Medulla oblongata (tissue), 1 donor: Measurements from ENCODE around the gene SETD4.

ENCODE experiments used
- DNase-seq: peaks from one replicate; pipeline ENCODE4 v3.0.0-alpha.2; 2015; ENCODE audit errors: extremely low spot score

The SETD4 gene

DNA sequence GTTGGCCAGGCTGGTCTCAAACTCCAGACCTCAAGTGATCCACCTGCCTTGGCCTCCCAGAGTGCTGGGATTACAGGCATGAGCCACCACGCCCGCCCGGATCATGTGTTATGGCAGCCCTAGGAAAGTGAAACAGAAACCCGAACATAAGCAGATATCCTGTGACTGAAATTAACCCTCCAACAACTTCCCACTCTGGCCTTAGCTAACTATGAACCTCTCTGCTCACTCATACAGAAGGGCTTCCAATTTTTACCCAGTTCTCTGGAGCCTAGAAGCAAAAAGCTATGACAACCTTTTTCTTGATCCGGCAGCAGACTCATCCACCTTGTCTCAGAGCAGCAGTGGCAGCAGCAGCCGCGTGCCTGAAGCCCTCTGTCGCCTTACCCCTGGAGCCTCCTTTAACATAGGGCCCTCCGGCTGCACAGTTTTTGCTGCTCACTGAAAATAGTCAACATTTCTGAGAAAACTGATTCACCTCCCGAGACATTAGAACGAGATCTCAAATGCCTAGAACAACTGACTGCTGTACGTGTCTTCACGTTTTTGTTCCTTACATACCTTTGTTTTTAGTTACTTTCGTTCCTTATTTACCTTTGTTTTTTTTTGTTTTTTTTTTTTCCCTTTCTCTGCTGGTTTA is 18.8 kb upstream of the SETD4 start:
- no peak for DNase-seq

DNA sequence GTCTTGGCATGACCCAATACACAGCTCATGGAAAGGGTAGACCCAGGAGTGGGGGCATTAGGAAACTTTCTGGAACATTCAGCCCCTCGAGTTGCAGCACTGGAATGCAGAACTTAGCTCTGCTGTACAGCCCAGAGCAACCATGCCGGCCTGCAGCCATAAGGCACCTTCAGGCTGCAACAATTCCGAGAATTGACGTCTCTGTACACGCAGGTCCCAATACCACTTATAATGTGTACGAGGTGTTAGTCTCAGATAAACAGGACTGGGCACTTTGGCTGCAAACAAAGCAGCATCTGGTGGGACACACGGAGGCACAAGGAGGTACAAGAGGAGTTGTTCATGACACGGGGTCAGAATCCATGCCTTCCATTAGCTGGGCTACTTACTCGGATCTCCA is 17.4 kb upstream of the SETD4 start:
- DNase-seq, result no peak

DNA sequence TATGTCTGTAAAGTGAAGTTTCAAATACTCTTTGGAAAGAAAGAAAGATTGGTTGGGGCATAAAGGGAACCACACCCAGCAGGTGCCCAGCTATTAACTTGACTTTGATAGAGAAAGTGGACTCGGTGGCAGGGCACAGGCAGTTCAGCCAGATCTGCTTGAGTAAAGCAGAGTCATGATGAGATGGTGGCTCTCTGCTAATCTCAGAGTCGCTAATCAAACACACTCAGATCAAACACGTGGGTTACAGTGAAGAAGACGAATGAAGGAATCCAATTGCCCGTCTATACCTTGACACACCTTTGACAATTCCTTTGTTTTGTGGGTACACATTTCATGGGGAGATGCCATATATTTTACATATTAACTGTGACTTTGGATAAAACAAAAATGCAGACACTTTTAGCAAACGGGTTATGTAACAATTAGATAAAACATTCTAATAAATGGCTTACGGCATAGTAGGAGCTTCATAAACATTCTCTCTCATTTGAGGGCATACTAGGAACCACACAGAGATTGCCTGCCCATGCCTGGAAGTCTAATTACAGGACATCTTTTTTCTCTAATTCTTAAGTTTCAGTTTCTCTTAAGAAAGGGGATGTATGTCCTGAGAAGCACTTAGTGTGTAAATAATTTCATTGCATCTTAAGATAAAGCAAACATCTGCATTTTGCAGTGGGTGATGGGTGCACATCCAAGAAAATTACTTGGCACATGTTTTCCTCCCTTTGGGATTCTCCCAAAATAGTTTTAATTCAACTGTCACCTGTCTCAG is 16.7 kb upstream of the SETD4 start:
- no peak for DNase-seq

DNA sequence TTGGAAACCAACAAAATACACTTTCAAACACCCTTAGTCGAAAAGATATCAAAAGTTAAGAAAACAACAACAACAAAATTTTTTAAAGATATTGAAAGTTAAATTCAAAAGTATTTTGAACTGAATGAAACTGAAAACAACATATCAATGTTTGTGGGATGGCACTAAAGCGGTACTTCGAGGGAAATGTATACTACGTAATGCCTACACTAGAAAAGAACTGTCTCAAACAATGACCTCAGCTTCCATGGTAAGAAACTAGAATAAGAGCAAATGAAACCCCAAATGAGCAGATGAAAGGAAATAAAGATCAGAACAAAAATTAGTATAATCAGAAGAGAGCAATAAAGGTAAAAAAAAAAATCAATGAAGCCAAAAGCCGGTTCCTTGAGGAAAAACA is 15.6 kb upstream of the SETD4 start:
- no peak for DNase-seq

DNA sequence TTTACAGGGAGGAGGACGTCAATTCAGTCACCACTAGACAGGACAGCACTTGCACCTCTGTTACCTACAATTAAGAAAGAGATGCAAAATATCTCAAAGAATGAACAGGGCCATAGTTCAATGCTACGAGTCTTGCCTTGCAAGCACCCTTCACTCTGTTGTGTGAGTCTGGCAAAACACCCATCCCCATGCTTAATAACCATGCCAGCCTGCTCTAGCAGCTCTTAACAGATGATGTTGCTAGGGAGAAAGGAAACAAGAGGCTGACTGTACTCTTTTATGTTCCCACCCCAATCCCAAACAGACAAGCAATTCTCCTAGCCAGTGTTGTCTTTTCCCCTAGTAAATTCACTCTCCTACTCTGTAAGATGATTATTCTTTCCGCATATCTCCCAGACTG is 14.8 kb upstream of the SETD4 start:
- peak; percentile 94 for DNase-seq

DNA sequence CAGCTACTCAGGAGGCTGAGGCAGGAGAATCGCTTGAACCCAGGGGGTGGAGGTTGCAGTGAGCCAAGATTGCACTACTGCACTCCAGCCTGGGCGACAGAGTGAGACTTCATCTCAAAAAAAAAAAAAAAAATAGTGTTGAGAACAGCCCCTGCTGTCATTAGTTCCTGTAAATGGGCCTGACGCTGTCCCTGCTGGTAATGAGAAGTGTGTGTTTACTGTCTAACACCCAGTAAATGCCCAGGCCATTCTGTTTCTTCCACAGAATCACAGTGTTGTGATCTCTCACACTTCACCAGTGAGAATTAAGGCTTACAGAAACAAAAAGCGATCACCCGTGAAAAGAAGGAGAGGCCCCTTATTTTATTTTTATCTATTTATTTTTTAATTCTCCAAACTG is 13.6 kb upstream of the SETD4 start:
- DNase-seq, result peak; percentile 39

DNA sequence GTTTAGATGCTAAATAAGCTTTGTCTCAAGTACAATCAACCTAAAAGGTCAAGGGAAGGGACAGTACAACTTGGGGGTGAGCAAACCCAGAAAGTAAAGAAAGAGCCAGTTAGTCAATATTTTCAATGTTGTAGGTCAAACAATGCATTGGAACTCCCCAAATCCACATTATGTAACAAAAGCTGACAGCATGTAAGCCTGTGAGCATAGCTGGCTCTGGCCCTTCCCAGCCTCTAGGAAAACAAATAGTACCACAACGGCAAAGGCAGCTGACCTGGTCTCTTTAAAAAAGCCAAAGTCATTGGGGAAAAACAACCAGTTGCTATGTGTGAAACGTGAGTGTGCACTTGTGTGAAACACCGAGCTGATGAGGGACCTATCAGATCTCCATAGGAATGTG is 12.9 kb upstream of the SETD4 start:
- DNase-seq, result peak; percentile 72

DNA sequence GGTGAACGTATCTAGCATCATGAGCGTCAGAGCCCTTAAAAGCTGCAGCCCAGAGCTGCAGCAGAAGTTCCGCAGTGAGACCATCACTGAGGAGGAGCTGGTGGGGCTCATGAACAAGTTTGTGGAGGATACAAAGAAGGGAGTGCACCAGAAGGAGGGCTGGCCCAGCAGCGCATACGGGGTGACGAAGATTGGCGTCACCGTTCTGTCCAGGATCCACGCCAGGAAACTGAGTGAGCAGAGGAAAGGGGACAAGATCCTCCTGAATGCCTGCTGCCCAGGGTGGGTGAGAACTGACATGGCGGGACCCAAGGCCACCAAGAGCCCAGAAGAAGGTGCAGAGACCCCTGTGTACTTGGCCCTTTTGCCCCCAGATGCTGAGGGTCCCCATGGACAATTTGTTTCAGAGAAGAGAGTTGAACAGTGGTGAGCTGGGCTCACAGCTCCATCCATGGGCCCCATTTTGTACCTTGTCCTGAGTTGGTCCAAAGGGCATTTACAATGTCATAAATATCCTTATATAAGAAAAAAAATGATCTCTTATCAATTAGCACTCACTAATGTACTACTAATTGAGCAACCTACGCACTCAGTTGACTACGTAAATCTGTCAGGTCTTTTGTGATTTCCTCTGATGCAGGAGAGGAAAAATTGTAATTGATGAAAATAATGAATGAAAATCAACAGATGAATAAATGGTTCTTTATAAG is 12.3 kb upstream of the SETD4 start:
- DNase-seq, result no peak

DNA sequence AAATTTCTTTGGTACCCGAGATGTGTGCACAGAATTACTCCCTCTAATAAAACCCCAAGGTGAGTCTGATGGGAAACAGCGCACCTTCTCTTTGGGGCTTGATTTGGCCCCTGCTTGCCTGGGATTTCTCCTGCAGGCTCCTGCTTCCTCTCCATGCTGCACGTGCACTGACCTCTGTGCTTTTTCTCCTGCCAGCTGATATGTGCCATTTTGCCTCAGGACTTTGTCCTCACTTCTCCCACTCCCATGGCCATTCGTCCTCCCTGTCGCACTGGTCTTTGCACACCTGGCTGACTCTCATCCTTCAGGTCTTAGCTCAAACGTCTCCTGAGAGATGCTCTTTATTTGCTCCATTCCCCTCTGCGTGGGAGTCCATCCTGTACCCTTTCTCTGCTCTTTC is 10.7 kb upstream of the SETD4 start:
- DNase-seq, result no peak

DNA sequence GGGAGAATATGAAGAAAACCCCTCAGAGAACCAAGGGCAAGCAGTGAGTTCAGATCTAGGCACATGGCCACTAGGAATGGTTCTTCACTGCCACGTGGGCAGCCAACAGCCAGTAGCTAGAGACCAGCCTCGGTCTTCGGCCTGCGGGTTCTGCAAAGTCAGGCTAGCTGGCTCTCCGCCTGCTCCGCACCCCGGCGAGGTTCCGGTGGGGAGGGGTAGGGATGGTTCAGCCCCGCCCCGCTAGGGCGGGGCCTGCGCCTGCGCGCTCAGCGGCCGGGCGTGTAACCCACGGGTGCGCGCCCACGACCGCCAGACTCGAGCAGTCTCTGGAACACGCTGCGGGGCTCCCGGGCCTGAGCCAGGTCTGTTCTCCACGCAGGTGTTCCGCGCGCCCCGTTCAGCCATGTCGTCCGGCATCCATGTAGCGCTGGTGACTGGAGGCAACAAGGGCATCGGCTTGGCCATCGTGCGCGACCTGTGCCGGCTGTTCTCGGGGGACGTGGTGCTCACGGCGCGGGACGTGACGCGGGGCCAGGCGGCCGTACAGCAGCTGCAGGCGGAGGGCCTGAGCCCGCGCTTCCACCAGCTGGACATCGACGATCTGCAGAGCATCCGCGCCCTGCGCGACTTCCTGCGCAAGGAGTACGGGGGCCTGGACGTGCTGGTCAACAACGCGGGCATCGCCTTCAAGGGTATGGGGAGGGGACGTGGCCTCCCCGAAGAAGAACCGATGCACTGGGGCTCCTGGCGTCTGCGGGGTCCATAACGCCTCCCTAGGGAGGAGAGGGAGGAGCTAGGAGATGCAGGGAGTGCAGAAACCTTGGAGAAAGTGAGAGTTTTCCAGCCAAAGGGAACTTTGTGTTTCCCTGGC is 9.6 kb upstream of the SETD4 start, which contains the start of gene CBR1:
Gene CBR1 (plus strand): TSS at position 312 of the 871 bp plus-strand sequence. CDS start 92 bp downstream, at position 404.
- DNase-seq, result peak; percentile 96

DNA sequence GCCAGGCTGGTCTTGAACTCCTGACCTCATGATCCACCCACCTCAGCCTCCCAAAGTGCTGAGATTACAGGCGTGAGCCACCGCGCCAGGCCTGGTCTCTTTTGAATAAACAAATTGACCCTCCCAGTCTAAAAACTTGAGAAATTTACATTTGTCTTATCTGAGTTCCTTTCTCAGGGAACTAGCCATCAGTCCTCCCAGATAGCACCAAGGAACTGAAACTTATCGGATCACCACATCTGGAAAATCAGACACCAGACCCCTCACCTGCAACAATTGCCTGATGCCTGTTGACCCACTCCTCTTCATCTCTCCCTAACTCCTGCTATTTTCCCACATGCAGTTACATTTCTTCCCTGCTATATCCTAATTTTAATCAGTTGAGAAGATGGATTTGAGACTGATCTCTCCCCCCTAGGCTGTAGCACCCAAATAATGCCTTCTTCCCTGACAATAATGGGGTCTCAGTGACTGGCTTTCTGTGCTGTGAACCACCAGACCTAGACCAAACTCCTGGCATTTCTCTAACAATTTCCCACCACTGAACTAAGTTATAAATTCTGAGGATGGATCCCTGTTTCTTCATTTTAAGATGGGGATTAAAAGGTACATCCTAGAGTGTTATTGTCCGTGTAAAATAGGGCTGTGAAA is 8.5 kb upstream of the SETD4 start:
- no peak for DNase-seq

DNA sequence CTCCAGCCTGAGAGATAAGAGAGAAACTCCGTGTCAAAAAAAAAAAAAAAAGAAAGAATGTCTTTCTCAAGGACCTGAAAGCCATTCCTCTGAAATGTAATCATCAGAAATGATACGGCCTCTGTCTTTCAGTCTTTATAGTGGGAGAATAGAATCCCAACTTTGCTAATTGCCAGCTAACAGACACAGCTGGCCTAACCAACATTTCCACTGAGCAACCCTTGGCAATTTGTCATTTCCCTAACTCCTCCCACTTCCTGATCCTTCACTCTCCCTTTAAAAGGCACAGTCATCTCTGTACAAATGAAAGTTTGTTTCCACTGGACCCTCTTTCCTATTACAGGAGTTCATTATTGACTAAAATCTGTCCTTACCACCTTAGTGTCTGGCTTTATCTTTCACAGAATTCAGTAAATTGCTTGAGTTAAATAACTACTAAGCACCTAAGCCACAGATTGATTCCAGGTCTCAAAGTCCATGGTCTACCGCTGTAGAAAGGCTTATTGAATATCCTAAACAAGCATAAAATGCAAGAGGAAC is 5.2 kb upstream of the SETD4 start:
- DNase-seq, result no peak

DNA sequence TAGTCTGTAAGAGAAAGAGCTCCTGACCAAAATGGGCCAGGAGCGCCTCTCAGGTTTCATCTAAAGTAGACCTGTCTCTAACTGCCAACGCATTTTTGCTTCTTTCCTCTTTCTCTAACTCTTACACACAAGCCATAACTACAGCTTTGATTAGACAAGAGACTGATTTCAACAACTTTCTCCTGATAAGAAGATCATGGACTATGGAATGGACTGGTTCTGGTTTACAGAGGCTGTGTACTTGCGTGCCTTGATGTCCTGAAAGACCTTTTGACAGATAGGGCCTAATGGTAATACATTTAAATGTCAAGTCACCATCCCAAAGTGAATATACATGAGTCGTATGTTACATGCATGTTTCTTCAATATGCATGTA is 3.7 kb upstream of the SETD4 start:
- no peak for DNase-seq

DNA sequence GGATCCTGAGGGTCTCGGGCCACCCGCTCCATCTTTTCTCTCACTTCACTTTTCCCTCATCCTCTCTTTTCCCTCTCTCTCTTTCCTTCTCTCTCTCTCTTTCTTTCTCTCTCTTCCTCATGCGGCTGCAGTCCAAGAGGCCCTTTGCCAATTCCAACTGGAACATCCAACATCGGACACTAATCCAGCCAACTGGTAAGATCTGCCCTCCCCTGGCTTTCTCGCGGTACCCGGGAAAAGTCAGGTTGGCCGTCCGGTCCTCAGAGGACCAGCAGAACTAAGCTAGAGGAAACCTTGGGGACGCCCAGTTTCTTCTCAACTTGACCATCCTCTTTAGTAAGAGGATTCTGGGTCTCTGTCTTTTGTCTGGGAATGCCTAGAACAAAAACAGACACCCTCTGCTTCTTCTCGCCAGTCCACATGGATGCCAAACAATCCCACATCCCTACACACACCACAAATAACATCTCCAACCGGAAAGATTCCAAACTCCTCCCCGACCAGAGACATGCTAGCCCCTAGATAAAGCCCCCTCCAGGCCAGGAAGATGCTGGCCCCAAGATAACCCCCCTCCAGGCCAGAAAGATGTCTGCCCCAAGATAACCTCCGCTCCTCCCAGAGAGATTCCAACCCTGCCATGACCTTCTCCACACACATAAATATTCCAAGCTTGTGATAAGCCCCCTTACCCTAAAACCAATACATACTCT is 3.2 kb upstream of the SETD4 start:
- no peak for DNase-seq

DNA sequence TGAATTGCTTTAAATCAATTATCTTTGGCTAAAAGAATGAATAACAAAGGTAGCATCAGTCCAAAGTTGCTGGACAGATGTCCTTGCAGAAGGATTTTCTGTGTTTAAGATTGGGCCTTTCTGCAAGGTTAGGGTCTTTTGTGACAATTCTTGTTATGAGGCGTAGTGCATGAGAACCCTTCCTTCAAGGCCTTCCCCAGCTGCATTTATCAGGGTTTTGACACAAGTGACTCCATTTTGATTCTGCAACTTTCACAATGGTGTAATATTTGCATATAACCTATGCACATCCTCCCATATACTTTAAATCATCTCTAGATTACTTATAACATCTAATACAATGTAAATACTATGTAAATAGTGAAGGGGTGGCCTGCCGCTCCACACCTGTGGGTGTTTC is 1.1 kb upstream of the SETD4 start:
- no peak for DNase-seq

DNA sequence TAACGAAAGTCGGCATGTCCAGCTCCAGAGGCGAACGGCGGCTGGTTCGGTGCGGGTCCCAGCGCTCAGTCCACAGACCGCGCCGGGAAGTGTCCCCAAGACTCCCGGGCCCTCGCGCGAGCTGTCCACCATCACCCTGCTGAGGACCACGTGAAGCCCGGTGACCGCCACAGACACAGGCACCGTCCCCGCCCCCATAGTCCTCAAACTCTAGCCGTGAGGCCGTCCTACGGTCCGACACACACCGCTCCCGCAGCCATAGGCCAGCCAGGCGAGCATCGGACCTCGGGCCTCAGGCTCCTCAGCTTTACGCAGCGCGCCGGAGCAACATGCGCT is 535 bp downstream of the SETD4 start:
- no peak for DNase-seq

DNA sequence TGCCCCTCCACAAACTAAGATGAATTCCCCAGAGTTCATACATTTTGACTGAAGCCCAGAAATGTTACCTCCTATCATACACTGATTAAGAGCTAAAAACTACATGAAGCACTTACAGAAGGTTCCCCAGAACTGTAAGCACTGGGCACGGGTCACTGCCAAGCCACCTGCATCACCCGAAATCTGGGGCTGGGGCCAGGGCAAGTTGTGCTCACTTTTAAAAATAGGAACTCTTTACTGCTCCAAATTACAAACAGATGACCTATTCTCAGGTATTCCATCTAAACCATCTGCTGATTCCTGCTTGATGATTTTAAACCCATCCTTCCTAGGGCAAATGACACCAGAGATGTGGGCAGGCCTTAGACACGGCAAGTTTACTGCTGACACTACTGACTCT is 4.8 kb downstream of the SETD4 start:
- no peak for DNase-seq

DNA sequence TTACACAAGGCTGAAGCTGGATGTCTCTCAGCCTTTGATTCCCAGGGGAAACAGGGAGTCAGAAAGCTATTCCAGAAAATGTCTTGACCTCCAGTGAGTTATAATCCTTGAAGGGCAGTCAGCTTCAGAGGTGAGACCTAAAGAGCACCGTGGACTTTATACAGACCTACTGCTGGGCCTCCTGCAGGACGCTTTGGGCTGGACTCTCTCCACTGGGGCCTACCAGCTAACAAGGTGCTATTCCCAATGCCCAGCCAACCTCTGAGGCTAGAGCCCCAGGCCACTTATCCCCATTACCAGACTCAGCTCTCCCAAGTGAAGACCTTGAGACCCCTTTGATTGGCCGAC is 6.6 kb downstream of the SETD4 start:
- DNase-seq, result no peak

DNA sequence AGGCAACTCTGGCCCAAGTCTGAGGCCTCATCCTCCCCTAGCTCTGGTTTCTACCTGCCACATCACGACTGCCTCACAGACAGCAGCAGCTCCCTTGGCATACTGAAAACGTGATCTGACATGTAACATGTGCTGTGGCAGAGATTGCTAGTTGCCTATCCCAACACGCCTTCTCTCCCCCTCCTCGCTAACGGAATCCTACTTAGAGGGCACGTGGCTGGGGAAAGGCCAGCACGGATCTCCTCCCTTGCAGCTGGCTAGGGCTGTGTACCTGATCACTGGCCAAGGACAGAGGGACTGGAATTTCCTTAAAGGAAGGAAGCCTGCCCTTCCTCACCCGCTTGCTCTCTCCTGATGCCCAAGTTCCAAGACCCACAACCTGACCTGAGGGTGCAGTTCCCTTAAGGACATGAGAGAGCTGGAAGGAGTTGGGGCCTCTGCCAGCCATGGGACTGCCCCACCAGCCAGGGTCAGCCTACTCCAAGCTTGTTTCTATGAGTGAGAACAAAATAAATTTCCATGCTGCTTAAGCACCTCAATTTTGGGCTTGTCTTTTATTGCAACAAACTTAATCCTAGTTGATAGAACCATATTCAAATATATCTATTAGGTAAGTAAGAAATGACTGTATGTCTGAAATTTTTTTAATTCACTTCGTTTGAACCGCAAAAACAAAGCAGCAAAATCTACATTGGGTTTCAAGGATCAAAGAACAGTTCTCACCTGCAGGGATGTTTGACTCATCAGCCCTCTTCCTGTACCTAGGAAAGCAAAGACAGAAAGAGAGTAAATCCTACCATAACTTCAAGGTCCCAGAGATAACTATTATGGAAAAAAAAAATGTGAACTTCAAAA is 7.2 kb downstream of the SETD4 start:
- no peak for DNase-seq

DNA sequence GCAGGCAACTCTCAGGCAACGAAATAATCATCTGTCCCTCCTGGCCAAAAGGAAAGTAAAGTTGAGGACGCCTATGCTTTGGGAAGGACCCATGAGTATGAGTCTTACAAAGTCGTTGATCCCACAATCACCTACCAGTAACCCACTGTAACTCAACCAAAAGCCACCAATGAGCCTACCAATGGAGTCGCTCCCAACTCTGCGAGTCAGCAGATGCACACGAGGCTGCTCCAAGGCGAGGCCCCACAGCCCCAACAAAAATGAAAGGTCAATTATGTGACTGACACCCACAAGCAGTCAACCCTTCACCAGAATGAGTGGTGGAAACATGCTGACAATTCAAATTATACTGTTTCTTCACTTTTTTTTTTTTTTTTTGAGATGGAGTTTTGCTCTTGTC is 12.0 kb downstream of the SETD4 start:
- DNase-seq, result no peak
